B cell (primary cell): ENCODE measurements around the gene POLR2C. TPM values are rescaled to one million over a fixed set of nuclear protein-coding genes. Genes with fewer than 3 reads are reported as not detected.

Experiments
- ATAC-seq: fragments of 200-7000 bp; cut with Tn5 transposase; one replicate; pipeline ENCODE4 v1.10.0; 2021; ENCODE audit warnings: low read depth, mild to moderate bottlenecking, moderate number of reproducible peaks, moderate library complexity
- CTCF ChIA-PET: fragments of 350-600 bp; sonication (Branson Sonifier 250); formaldehyde crosslinking; loops from one replicate; lab custom pipeline; 2021; ENCODE audit warnings: antibody characterized with exemption, inconsistent platforms; lab: Charles Lee
- POLR2A ChIA-PET: fragments of 350-600 bp; sonication (Branson Sonifier 250); formaldehyde crosslinking; loops from one replicate; lab custom pipeline; 2021; ENCODE audit warnings: antibody characterized with exemption; lab: Charles Lee
- DNase-seq: peaks from one replicate; pipeline ENCODE4 v3.0.0; 2013
- H2AFZ ChIP-seq: 2 replicates; pipeline ENCODE4 v1.6.1; 2012; ENCODE audit warnings: mild to moderate bottlenecking, low read depth, low read length; ENCODE audit not compliant: insufficient read depth, poor library complexity, severe bottlenecking
- H3K27ac ChIP-seq, 2 donors: 1 replicate in 1 of 2; 2 replicates in 1 of 2; pipeline ENCODE4 v1.5.1; 2012 to 2013; ENCODE audit warnings: low read length in 2 of 2, mild to moderate bottlenecking in 2 of 2, moderate library complexity in 1 of 2
- H3K27me3 ChIP-seq, 4 experiments: fragments of 200-600 bp in 1 of 4; sonication (generic) in 1 of 4; replicated peaks in 1 of 4; 1 replicate in 2 of 4; 2 replicates in 2 of 4; pipeline versions ENCODE4 v1.6.1 to v1.7.0; 2013 to 2016; ENCODE audit warnings: low read length in 3 of 4, mild to moderate bottlenecking in 2 of 4, mixed read lengths in 1 of 4, moderate library complexity in 1 of 4; ENCODE audit not compliant: insufficient read depth in 4 of 4, control insufficient read depth in 3 of 4; ENCODE audit errors: control extremely low read depth in 1 of 4
- H3K36me3 ChIP-seq, 2 experiments: replicated peaks in 1 of 2; 1 replicate in 1 of 2; 2 replicates in 1 of 2; pipeline versions ENCODE4 v1.6.1 to v1.7.1; 2013; ENCODE audit warnings: low read length in 1 of 2; ENCODE audit not compliant: insufficient read depth in 2 of 2, control insufficient read depth in 1 of 2; ENCODE audit errors: control extremely low read depth in 1 of 2, extremely low read depth in 1 of 2
- H3K4me1 ChIP-seq, 2 donors: fragments of 200-600 bp in 1 of 2; sonication (generic) in 1 of 2; 1 replicate in 1 of 2; 2 replicates in 1 of 2; pipeline versions ENCODE4 v1.5.1 to v1.6.1; 2013 to 2017; ENCODE audit warnings: low read length in 2 of 2; ENCODE audit not compliant: control insufficient read depth in 2 of 2, insufficient read depth in 2 of 2
- H3K4me2 ChIP-seq: replicated peaks from 2 replicates; pipeline ENCODE3; 2012; ENCODE audit warnings: mild to moderate bottlenecking, low read depth, low read length; ENCODE audit not compliant: poor library complexity, severe bottlenecking
- H3K4me3 ChIP-seq, 5 experiments: fragments of 200-600 bp in 1 of 5; sonication (generic) in 1 of 5; 1 replicate in 3 of 5; 2 replicates in 2 of 5; pipeline versions ENCODE4 v1.5.1 to v1.7.0; 2011 to 2016; ENCODE audit warnings: low read length in 4 of 5, mild to moderate bottlenecking in 4 of 5, low read depth in 2 of 5, control low read depth in 1 of 5, moderate library complexity in 1 of 5; ENCODE audit not compliant: insufficient read depth in 1 of 5; ENCODE audit errors: control extremely low read depth in 1 of 5, extremely low read depth in 1 of 5
- H3K79me2 ChIP-seq: fragments of 200-600 bp; sonication (generic); one replicate; pipeline ENCODE4 v1.6.0; 2016; ENCODE audit warnings: low read length; ENCODE audit not compliant: control insufficient read depth, insufficient read depth
- H3K9ac ChIP-seq: fragments of 200-600 bp; sonication (generic); 2 replicates; pipeline ENCODE4 v1.6.1; 2017; ENCODE audit warnings: mild to moderate bottlenecking, low read length, moderate library complexity
- H3K9me3 ChIP-seq, 3 donors: one replicate each; pipeline versions ENCODE4 v1.6.1 to v1.7.1; 2013; ENCODE audit warnings: low read length in 2 of 3; ENCODE audit not compliant: control insufficient read depth in 2 of 3, insufficient read depth in 1 of 3; ENCODE audit errors: control extremely low read depth in 1 of 3
- H4K20me1 ChIP-seq: 2 replicates; pipeline ENCODE4 v1.6.0; 2012; ENCODE audit warnings: mild to moderate bottlenecking, low read length; ENCODE audit not compliant: insufficient read depth, control insufficient read depth, poor library complexity, severe bottlenecking
- H3K27ac Mint-ChIP-seq: one replicate; pipeline ENCODE4 v1.8.0; 2021; ENCODE audit warnings: mixed read lengths
- H3K27me3 Mint-ChIP-seq: one replicate; pipeline ENCODE4 v1.8.0; 2021; ENCODE audit warnings: mixed read lengths
- H3K4me1 Mint-ChIP-seq: one replicate; pipeline ENCODE4 v1.8.0; 2021; ENCODE audit warnings: mixed read lengths
- H3K4me3 Mint-ChIP-seq: one replicate; pipeline ENCODE4 v1.8.0; 2021; ENCODE audit warnings: mixed read lengths
- H3K9me3 Mint-ChIP-seq: one replicate; pipeline ENCODE4 v1.8.0; 2022; ENCODE audit warnings: mixed read lengths; ENCODE audit not compliant: insufficient read depth
- EZH2 ChIP-seq: IDR thresholded peaks from 2 replicates; pipeline ENCODE4 v1.6.1; 2012; ENCODE audit warnings: borderline replicate concordance, low read depth, mild to moderate bottlenecking, moderate library complexity, low read length; ENCODE audit not compliant: insufficient read depth, poor library complexity, severe bottlenecking
- WGBS: methylation state at CpG from one replicate; pipeline ENCODE4 v1.1.5; 2013; ENCODE audit warnings: missing lambda C conversion rate; ENCODE audit not compliant: insufficient coverage; 5-methylcytosine and 5-hydroxymethylcytosine counted together
- intact Hi-C: fragments of 100-400 bp; cut with micrococcal nuclease; formaldehyde crosslinking; loops from one replicate; pipeline ENCODE4 v1.10.0; 2022
- polyA plus RNA-seq: library from polyadenylated mRNA; depleted of rRNA; stranded (reverse); fragments of >200 nt; gene quantifications from 2 replicates; pipeline ENCODE4 v1.2.3, GENCODE V29; 2012
- total RNA-seq, 2 donors: library from RNA; stranded (reverse); fragments of 120-200 nt in 1 of 2; gene quantifications; 1 replicate in 1 of 2; 2 replicates in 1 of 2; pipeline versions ENCODE4 v1.2.3 to v1.2.4, GENCODE V29; 2013 to 2022
- TF ChIP-seq, protein P1 (sequence below): fragments of 200-600 bp; IDR thresholded peaks from one replicate; pipeline ENCODE4 v1.8.0; 2022; ENCODE audit warnings: antibody characterized with exemption, mild to moderate bottlenecking

POLR2C gene
- total and polyA plus RNA-seq, 2 donors (not counting 1 experiment from before 2014, with no cell fraction given) = 57.8 to 70.1 TPM

- intact Hi-C loops = no loop called here
- no peak for TF ChIP-seq EZH2
- TF ChIP-seq, protein P1, sequence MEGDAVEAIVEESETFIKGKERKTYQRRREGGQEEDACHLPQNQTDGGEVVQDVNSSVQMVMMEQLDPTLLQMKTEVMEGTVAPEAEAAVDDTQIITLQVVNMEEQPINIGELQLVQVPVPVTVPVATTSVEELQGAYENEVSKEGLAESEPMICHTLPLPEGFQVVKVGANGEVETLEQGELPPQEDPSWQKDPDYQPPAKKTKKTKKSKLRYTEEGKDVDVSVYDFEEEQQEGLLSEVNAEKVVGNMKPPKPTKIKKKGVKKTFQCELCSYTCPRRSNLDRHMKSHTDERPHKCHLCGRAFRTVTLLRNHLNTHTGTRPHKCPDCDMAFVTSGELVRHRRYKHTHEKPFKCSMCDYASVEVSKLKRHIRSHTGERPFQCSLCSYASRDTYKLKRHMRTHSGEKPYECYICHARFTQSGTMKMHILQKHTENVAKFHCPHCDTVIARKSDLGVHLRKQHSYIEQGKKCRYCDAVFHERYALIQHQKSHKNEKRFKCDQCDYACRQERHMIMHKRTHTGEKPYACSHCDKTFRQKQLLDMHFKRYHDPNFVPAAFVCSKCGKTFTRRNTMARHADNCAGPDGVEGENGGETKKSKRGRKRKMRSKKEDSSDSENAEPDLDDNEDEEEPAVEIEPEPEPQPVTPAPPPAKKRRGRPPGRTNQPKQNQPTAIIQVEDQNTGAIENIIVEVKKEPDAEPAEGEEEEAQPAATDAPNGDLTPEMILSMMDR = no peak
- Mint-ChIP-seq H3K27me3 (no peaks in the 10 kb centered on the region), H3K4me3 (no peak overlapping the region), H3K27ac (no peak overlapping the region), H3K4me1 (peaks cover 21% of the 10 kb centered on the region), H3K9me3 (no peaks in the 10 kb centered on the region)
- Histone ChIP-seq H3K27me3 (no peaks in the 10 kb centered on the region), H3K4me3 (no peak overlapping the region), H3K9ac (no peak overlapping the region), H3K4me2 (no peak overlapping the region), H3K79me2 (peaks cover 13% of the 10 kb centered on the region), H3K4me1 (peaks cover 14 to 17% of the 10 kb centered on the region in 2 donors), H3K9me3 (peaks cover 0 to under 1% (median 0%) of the 10 kb centered on the region in 3 donors), H3K36me3 (peaks cover 0 to 19% of the 10 kb centered on the region in 2 experiments), H2AFZ (no peak overlapping the region), H4K20me1 (no peaks in the 10 kb centered on the region), H3K27ac (no peak overlapping the region)
- WGBS = 98% methylated on average over 28 of the region's 31 CpGs
- ChIA-PET CTCF (interaction anchor here (0.6 to 7.8 kb wide), 13 partner anchors 10 to 217 kb away, joined by 3 to 111 read pairs (median 14); partner anchors contain the start of genes ADGRG5 and CCDC102A), POLR2A (interaction anchor here (0.8 to 1.3 kb wide), 2 partner anchors 59 to 101 kb away, joined by 3 to 4 read pairs; no protein-coding TSS in a partner anchor)
- ATAC-seq (no peak), DNase-seq (no peak)
These were observed 55.2 kb downstream of the POLR2C start for GRCh38 chr16:57517397-57518367.
